Dendritic cell treated with granulocyte-macrophage colony-stimulating factor and Interleukin-4, amounts not matched to agents 40 ng/mL and 50 ng/mL, for 4 days (primary cell): ENCODE measurements around the gene TSNAXIP1.

Experiments
- H3K27ac Mint-ChIP-seq: one replicate; pipeline ENCODE4 v1.8.0; 2022; ENCODE audit warnings: mild to moderate bottlenecking, mixed read lengths
- H3K27me3 Mint-ChIP-seq: one replicate; pipeline ENCODE4 v1.8.0; 2022; ENCODE audit warnings: mild to moderate bottlenecking, mixed read lengths
- H3K36me3 Mint-ChIP-seq: one replicate; pipeline ENCODE4 v1.8.0; 2022; ENCODE audit warnings: low read depth, mixed read lengths
- H3K4me1 Mint-ChIP-seq: one replicate; pipeline ENCODE4 v1.8.0; 2022; ENCODE audit warnings: low read depth, mixed read lengths
- H3K4me3 Mint-ChIP-seq: one replicate; pipeline ENCODE4 v1.8.0; 2022; ENCODE audit warnings: mild to moderate bottlenecking, moderate library complexity, mixed read lengths
- H3K9me3 Mint-ChIP-seq: one replicate; pipeline ENCODE4 v1.8.0; 2022; ENCODE audit warnings: mixed read lengths
- intact Hi-C: fragments of 100-400 bp; cut with micrococcal nuclease; formaldehyde crosslinking; loops from one replicate; pipeline ENCODE4 v1.15.0; 2022

Gene TSNAXIP1

DNA sequence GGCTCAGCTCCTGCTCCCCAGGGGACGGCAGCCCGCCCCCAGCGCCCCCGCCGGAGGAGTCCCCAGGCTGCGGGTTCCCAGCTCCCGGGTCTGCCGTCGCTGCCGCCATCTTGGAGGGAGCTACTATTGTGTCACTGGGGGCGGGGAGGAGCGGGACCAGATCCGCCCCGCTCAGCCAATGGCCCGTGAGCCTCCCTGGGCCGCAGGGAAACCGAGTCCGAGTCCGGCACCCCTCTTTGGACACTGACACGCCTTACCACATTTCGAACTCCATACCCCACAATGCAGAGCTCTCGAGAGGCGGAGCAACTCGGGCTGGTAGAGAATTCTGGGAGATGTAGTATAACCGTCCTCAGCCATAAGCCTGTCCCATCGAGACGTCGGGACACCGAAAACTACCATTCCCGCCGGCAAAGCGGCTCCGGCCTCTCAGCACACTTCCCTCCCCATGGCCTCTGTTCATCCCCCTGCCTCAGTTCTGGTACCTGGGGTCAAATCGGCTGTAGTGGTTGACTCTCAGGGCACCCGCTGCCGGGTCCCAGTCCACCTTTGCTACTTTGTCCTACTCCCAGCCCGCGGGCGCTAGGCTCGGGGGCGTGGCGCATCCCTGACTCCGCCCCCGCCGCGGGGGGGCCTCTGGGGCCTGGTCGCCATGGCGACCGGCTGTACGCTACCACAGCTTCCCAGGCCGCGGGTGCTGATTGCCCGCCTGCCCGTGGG, at the start of gene TSNAXIP1, which contains the start of gene RANBP10:
Gene TSNAXIP1 (plus strand): TSS at position 462 of the 720 bp plus-strand sequence. CDS start 261 bp downstream, outside the sequence.
Gene RANBP10 (minus strand): TSS at position 133 of the 720 bp plus-strand sequence. CDS start 24 bp downstream, at position 109.
- Mint-ChIP-seq H3K27ac (peak within 1 kb of the TSS; percentile 88), H3K4me1 (peaks cover 30% of the 10 kb centered on the region)

GRCh38 chr16:67758006-67758405, 48.7 kb upstream of the TSNAXIP1 start:
- intact Hi-C loops: no loop called here
- H3K27ac Mint-ChIP-seq: no peak overlapping the region
- H3K4me1 Mint-ChIP-seq: peaks cover 12% of the 10 kb centered on the region
- H3K36me3 Mint-ChIP-seq: peaks cover 49% of the 10 kb centered on the region
- no peak overlapping the region for H3K4me3 Mint-ChIP-seq
- no peaks in the 10 kb centered on the region for H3K9me3 Mint-ChIP-seq
- H3K27me3 Mint-ChIP-seq: no peaks in the 10 kb centered on the region

More for the DNA sequence above, at the start of gene TSNAXIP1, which contains the start of gene RANBP10:
- H3K36me3 Mint-ChIP-seq: peaks cover 38% of the 10 kb centered on the region
- intact Hi-C loops: loop anchor here (1.0 to 5.0 kb wide), 6 partner anchors 27 to 285 kb away; partner anchors contain the start of genes GFOD2, NFATC3 and NUTF2
- no peaks in the 10 kb centered on the region for H3K9me3 Mint-ChIP-seq
- peak within 1 kb of the TSS; percentile 94 for H3K4me3 Mint-ChIP-seq
- peaks cover 2% of the 10 kb centered on the region for H3K27me3 Mint-ChIP-seq

GRCh38 chr16:67758966-67759365, 47.7 kb upstream of the TSNAXIP1 start:
- Mint-ChIP-seq H3K27me3 (no peaks in the 10 kb centered on the region), H3K27ac (no peak overlapping the region), H3K9me3 (no peaks in the 10 kb centered on the region), H3K36me3 (peaks cover 43% of the 10 kb centered on the region), H3K4me3 (no peak overlapping the region), H3K4me1 (peaks cover 12% of the 10 kb centered on the region)
- intact Hi-C loops: no loop called here

GRCh38 chr16:67760206-67760955, 46.3 kb upstream of the TSNAXIP1 start:
- no peak overlapping the region for H3K4me3 Mint-ChIP-seq
- no peaks in the 10 kb centered on the region for H3K27me3 Mint-ChIP-seq

GRCh38 chr16:67760956-67761230, 45.8 kb upstream of the TSNAXIP1 start:
- H3K4me3 Mint-ChIP-seq: no peak overlapping the region
- intact Hi-C loops: no loop called here
- no peaks in the 10 kb centered on the region for H3K9me3 Mint-ChIP-seq
- H3K27ac Mint-ChIP-seq: peak overlapping the region; percentile 9
- no peaks in the 10 kb centered on the region for H3K27me3 Mint-ChIP-seq
- H3K36me3 Mint-ChIP-seq: peaks cover 43% of the 10 kb centered on the region
- peaks cover 12% of the 10 kb centered on the region for H3K4me1 Mint-ChIP-seq

More at GRCh38 chr16:67760206-67760955, 46.3 kb upstream of the TSNAXIP1 start:
- intact Hi-C loops: no loop called here
- no peaks in the 10 kb centered on the region for H3K9me3 Mint-ChIP-seq
- H3K36me3 Mint-ChIP-seq: peaks cover 40% of the 10 kb centered on the region
- H3K4me1 Mint-ChIP-seq: peaks cover 12% of the 10 kb centered on the region
- H3K27ac Mint-ChIP-seq: peak overlapping the region; percentile 9

GRCh38 chr16:67761924-67762323, 44.8 kb upstream of the TSNAXIP1 start:
- Mint-ChIP-seq H3K27me3 (no peaks in the 10 kb centered on the region), H3K36me3 (peaks cover 48% of the 10 kb centered on the region), H3K9me3 (no peaks in the 10 kb centered on the region), H3K4me3 (no peak overlapping the region), H3K4me1 (peaks cover 12% of the 10 kb centered on the region), H3K27ac (no peak overlapping the region)
- intact Hi-C loops: no loop called here

DNA sequence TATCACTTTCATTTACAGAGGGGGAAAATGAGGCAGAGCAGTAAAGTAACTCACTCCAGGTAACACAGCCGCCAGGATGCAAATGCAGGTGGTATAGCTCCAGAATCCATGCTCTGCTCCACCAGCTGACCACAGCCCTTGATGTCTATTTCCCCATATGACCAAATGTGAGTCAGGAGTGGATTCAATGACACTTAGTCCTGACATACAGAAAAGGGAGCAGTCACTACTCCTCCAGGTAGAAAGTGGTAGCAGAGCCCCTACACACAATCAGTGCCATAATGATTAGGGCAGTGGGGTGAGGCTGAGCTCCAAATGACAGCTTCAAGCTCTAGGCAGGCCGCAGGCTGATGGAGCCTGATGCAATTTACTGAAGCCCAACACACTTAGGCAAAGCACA, 44.3 kb upstream of the TSNAXIP1 start:
- intact Hi-C loops: no loop called here
- H3K4me1 Mint-ChIP-seq: peaks cover 12% of the 10 kb centered on the region
- H3K36me3 Mint-ChIP-seq: peaks cover 47% of the 10 kb centered on the region
- no peak overlapping the region for H3K4me3 Mint-ChIP-seq
- no peaks in the 10 kb centered on the region for H3K27me3 Mint-ChIP-seq
- no peaks in the 10 kb centered on the region for H3K9me3 Mint-ChIP-seq
- H3K27ac Mint-ChIP-seq: no peak overlapping the region

- Mint-ChIP-seq H3K9me3 (no peaks in the 10 kb centered on the region), H3K4me1 (peaks cover 12% of the 10 kb centered on the region), H3K4me3 (no peak overlapping the region), H3K27ac (no peak overlapping the region), H3K27me3 (no peaks in the 10 kb centered on the region), H3K36me3 (peaks cover 42% of the 10 kb centered on the region)
- intact Hi-C loops: no loop called here
Observed at GRCh38 chr16:67763066-67763465, 43.6 kb upstream of the TSNAXIP1 start.

DNA sequence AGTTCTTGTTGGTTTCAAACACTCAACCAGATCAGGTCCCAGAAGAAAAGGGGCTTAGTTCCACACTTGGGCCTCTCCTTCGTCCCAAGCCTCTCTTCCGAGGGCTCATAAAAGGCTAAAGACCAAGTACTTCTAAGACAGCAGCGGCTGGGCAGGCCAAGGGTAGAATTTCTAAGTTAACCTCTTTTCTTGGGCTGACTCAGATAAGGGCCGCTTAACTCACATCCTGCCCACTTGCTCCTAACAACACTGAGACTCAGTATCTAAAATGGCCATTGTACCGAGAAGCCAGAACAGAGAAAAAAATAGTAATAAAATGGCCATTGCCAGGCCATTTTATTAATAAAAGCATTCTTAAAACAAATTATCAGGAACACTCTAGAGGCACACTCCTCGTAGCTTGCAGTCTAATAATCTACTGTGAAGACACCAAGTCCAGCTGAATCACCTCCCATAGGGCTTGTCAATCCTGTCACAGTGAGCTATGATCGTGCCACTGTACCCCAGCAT, 42.5 kb upstream of the TSNAXIP1 start:
- H3K36me3 Mint-ChIP-seq: peaks cover 36% of the 10 kb centered on the region
- H3K4me3 Mint-ChIP-seq: no peak overlapping the region
- intact Hi-C loops: no loop called here
- H3K27ac Mint-ChIP-seq: no peak overlapping the region
- H3K27me3 Mint-ChIP-seq: no peaks in the 10 kb centered on the region
- H3K9me3 Mint-ChIP-seq: no peaks in the 10 kb centered on the region
- H3K4me1 Mint-ChIP-seq: peaks cover 12% of the 10 kb centered on the region

DNA sequence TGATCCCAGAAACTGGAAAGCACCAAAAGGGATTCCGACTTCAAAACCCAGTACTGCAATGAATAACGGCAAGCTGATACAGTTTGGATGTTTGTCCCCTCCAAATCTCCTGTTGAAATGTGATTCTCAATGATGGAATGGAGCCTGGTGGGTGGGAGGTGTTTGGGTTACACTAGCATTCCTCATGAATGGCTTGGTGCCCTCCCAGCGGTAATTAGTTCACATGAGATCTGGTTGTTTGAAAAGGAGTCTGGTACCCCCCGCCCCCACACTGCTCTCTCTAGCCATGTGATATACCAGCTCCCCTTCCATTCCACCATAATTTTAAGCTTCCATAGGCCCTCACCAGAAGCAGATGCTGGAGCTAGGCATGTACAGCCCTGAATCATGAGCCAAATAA, 40.4 kb upstream of the TSNAXIP1 start:
- intact Hi-C loops: no loop called here
- no peak overlapping the region for H3K4me3 Mint-ChIP-seq
- H3K9me3 Mint-ChIP-seq: no peaks in the 10 kb centered on the region
- no peak overlapping the region for H3K27ac Mint-ChIP-seq
- H3K27me3 Mint-ChIP-seq: no peaks in the 10 kb centered on the region
- H3K4me1 Mint-ChIP-seq: no peaks in the 10 kb centered on the region
- peaks cover 41% of the 10 kb centered on the region for H3K36me3 Mint-ChIP-seq

- Mint-ChIP-seq H3K36me3 (peaks cover 51% of the 10 kb centered on the region), H3K4me1 (peaks cover 1% of the 10 kb centered on the region), H3K4me3 (no peak overlapping the region), H3K27me3 (no peaks in the 10 kb centered on the region), H3K27ac (no peak overlapping the region), H3K9me3 (no peaks in the 10 kb centered on the region)
- intact Hi-C loops: no loop called here
Observed at GRCh38 chr16:67767953-67768352, 38.7 kb upstream of the TSNAXIP1 start.

DNA sequence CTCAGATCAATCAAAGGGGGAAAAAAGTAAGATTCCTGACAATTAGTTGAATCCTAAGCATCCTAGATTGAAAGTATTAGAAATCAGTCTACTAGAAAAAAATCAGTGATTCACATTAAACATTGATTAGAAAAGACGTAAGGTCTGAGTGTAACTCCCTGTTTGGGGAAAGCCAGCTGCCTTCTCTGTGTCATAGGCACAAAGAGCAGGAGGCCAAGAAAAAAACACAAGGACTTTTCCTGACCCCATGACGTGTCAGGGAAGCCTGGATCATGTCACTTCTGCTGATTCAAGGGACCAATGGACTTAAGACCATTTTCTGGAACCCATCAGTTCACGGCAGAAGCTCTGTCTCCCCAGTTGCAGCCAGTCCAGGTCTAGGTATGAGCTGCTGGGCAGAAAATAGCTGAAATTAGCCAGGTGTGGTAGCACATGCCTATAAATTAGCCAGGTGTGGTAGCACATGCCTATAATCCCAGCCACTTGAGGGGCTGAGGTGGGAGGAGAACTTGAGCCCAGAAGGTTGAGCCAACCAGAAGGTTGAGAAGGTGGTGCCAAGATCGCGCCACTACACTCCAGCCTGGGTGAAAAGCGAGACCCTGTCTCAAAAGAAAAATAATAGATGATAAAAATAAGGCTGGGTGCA, 36.2 kb upstream of the TSNAXIP1 start:
- Mint-ChIP-seq H3K4me1 (peaks cover 14% of the 10 kb centered on the region), H3K27ac (no peak overlapping the region), H3K4me3 (no peak overlapping the region), H3K36me3 (peaks cover 47% of the 10 kb centered on the region), H3K9me3 (no peaks in the 10 kb centered on the region), H3K27me3 (no peaks in the 10 kb centered on the region)
- intact Hi-C loops: no loop called here

- no peak overlapping the region for H3K27ac Mint-ChIP-seq
- intact Hi-C loops: no loop called here
- H3K4me1 Mint-ChIP-seq: peaks cover 14% of the 10 kb centered on the region
- H3K9me3 Mint-ChIP-seq: no peaks in the 10 kb centered on the region
- H3K4me3 Mint-ChIP-seq: no peak overlapping the region
- H3K36me3 Mint-ChIP-seq: peaks cover 31% of the 10 kb centered on the region
- H3K27me3 Mint-ChIP-seq: no peaks in the 10 kb centered on the region
Observed at GRCh38 chr16:67773099-67773498, 33.6 kb upstream of the TSNAXIP1 start.
